Measurements from ENCODE around the gene TNRC18. TPM values are rescaled to one million over a fixed set of nuclear protein-coding genes. Genes with fewer than 3 reads are reported as not detected.
A peak's percentile ranks its signal among the peaks of the same experiment; 100 is the strongest.

Gene TNRC18
- total and polyA plus RNA-seq, 2 donors (not counting 3 experiments of a cell fraction or from before 2014, with no cell fraction given) = 14.8 to 64.6 TPM

DNA sequence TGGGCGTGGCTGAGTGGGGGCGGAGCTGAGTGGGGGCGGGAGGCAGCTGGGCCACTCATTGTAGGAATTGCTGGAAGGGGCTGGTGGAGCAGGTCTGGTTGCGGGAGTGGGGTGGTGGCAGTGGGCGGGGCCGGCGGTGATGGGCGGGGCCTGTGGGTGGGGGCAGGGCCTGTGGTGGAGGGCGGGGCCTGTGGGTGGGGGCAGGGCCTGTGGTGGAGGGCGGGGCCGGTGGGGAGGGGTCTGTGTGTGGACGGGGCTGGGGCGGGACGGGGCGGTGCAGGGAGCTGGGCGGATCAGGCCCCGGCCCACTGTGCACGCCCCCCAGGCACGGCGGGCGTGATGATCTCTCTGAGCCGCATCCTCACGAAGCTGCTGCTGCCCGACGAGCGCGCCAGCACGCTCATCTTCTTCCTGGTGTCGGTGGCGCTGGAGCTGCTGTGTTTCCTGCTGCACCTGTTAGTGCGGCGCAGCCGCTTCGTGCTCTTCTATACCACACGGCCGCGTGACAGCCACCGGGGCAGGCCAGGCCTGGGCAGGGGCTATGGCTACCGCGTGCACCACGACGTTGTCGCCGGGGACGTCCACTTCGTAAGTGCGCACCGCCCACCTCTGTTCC, 126.9 kb downstream of the TNRC18 start:
- intact Hi-C loops (cut with micrococcal nuclease) (no loop called here), dilution Hi-C loops (cut with MboI; ENCODE audit: extremely low pct_ligation_motif_present, low sequenced_read_pairs) (no loop called here)
- ChIA-PET POLR2A (no interaction called here), CTCF (no interaction called here)
- no peaks in the 10 kb centered on the region for H3K4me1 ChIP-seq (ENCODE audit: control insufficient read depth, extremely low read depth, insufficient read depth, low read length)
- H3K27ac ChIP-seq (ENCODE audit: insufficient read depth, low read depth, low read length) = no peak overlapping the region
- H4K20me1 ChIP-seq (replicated peaks; ENCODE audit: control insufficient read depth, extremely low read depth, insufficient read depth, low read length) = no peaks in the 10 kb centered on the region
- H3K36me3 ChIP-seq (ENCODE audit: control insufficient read depth in 2 of 2, extremely low read depth in 1 of 2, insufficient read depth in 2 of 2, low read length in 2 of 2) = no peaks in the 10 kb centered on the region
- no peaks in the 10 kb centered on the region for H3K79me2 ChIP-seq (ENCODE audit: control insufficient read depth, insufficient read depth, low read length)
- FAIRE-seq = no peak
- H3K4me3 ChIP-seq (replicated peaks in 1 of 3; ENCODE audit: insufficient read depth in 1 of 3, low read depth in 1 of 3, low read length in 3 of 3) = no peak overlapping the region
- no peak for TF ChIP-seq POLR2A (IDR thresholded peaks at IDR 0.05; ENCODE audit: low read depth, low read length)
- TF ChIP-seq, protein P1, sequence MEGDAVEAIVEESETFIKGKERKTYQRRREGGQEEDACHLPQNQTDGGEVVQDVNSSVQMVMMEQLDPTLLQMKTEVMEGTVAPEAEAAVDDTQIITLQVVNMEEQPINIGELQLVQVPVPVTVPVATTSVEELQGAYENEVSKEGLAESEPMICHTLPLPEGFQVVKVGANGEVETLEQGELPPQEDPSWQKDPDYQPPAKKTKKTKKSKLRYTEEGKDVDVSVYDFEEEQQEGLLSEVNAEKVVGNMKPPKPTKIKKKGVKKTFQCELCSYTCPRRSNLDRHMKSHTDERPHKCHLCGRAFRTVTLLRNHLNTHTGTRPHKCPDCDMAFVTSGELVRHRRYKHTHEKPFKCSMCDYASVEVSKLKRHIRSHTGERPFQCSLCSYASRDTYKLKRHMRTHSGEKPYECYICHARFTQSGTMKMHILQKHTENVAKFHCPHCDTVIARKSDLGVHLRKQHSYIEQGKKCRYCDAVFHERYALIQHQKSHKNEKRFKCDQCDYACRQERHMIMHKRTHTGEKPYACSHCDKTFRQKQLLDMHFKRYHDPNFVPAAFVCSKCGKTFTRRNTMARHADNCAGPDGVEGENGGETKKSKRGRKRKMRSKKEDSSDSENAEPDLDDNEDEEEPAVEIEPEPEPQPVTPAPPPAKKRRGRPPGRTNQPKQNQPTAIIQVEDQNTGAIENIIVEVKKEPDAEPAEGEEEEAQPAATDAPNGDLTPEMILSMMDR (IDR thresholded peaks at IDR 0.05; ENCODE audit: extremely low read depth in 1 of 2, insufficient read depth in 1 of 2, low read depth in 1 of 2, low read length in 2 of 2) = no peak
- H2AFZ ChIP-seq (ENCODE audit: low read depth, low read length) = peak overlapping the region; percentile 92
- H3K27me3 ChIP-seq (ENCODE audit: control insufficient read depth in 2 of 2, insufficient read depth in 2 of 2, low read length in 2 of 2) = no peaks in the 10 kb centered on the region
- BruUV-seq (replicated peaks) = no TSS peak
- DNase-seq (ENCODE audit: low read depth, low spot score) = peak; percentile 13
- H3K9me3 ChIP-seq (replicated peaks; ENCODE audit: control insufficient read depth, insufficient read depth, low read length) = no peaks in the 10 kb centered on the region
- H3K4me2 ChIP-seq (ENCODE audit: insufficient read depth, low read length) = no peak overlapping the region
- H3K9ac ChIP-seq (replicated peaks; ENCODE audit: extremely low read depth, insufficient read depth, low read length) = no peak overlapping the region
- H3K9me1 ChIP-seq (replicated peaks; ENCODE audit: control insufficient read depth, extremely low read depth, insufficient read depth, low read length) = no peaks in the 10 kb centered on the region

DNA sequence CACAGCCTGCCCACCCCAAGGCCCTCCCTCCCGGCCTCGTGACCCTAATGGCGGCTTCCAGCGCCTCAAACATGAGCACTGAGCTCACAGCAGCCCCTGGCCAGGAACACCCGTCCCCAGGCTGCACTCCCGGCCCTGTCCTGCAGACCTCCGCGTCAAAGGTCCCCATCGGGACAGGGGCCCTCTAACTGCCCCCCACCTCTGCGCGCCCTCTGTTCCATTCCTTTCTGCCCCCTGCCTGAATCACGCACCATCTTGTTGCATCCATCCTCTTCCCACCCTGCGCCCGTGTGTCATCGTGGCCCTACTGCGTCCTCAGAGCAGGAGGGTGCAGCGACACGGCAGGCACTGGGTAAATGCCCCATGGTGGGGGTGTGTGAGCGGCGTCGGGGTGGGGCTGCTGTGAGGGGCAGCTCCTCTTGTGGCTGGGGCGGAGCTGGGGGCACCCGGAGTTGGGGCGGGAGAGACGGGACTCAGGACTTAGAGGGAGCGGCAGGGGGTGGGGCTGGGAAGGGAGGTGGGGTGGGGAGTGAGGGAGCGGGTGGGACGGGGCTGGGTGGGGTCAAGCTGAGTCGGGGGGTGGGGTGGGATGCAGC, 127.5 kb downstream of the TNRC18 start:
- Histone ChIP-seq H3K27ac (ENCODE audit: insufficient read depth, low read depth, low read length) (no peak overlapping the region), H3K27me3 (ENCODE audit: control insufficient read depth in 2 of 2, insufficient read depth in 2 of 2, low read length in 2 of 2) (no peaks in the 10 kb centered on the region), H3K9me1 (replicated peaks; ENCODE audit: control insufficient read depth, extremely low read depth, insufficient read depth, low read length) (no peaks in the 10 kb centered on the region), H3K4me1 (ENCODE audit: control insufficient read depth, extremely low read depth, insufficient read depth, low read length) (no peaks in the 10 kb centered on the region), H3K79me2 (ENCODE audit: control insufficient read depth, insufficient read depth, low read length) (no peaks in the 10 kb centered on the region), H3K9ac (replicated peaks; ENCODE audit: extremely low read depth, insufficient read depth, low read length) (no peak overlapping the region), H3K9me3 (replicated peaks; ENCODE audit: control insufficient read depth, insufficient read depth, low read length) (no peaks in the 10 kb centered on the region), H3K4me2 (ENCODE audit: insufficient read depth, low read length) (no peak overlapping the region), H2AFZ (ENCODE audit: low read depth, low read length) (peak overlapping the region; percentile 51), H3K36me3 (ENCODE audit: control insufficient read depth in 2 of 2, extremely low read depth in 1 of 2, insufficient read depth in 2 of 2, low read length in 2 of 2) (no peaks in the 10 kb centered on the region), H3K4me3 (replicated peaks in 1 of 3; ENCODE audit: insufficient read depth in 1 of 3, low read depth in 1 of 3, low read length in 3 of 3) (no peak overlapping the region), H4K20me1 (replicated peaks; ENCODE audit: control insufficient read depth, extremely low read depth, insufficient read depth, low read length) (no peaks in the 10 kb centered on the region)
- CTCF ChIA-PET = no interaction called here
- intact Hi-C loops (cut with micrococcal nuclease) = no loop called here
- FAIRE-seq (no peak), DNase-seq (ENCODE audit: low read depth, low spot score) (no peak)
- TF ChIP-seq, protein P2, sequence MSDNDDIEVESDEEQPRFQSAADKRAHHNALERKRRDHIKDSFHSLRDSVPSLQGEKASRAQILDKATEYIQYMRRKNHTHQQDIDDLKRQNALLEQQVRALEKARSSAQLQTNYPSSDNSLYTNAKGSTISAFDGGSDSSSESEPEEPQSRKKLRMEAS (IDR thresholded peaks at IDR 0.05; ENCODE audit: insufficient read depth, insufficient read length) = no peak
- TF ChIP-seq JUN (IDR thresholded peaks at IDR 0.05; ENCODE audit: borderline replicate concordance, insufficient read depth, insufficient read length, low read depth) (no peak), EZH2 (IDR thresholded peaks at IDR 0.05; ENCODE audit: borderline replicate concordance, low read depth, low read length, severe bottlenecking) (no peak), MYC (IDR thresholded peaks at IDR 0.05; ENCODE audit: low read depth, low read length) (no peak), FOS (IDR thresholded peaks at IDR 0.05; ENCODE audit: borderline replicate concordance, insufficient read depth, low read length) (no peak), POLR2A (IDR thresholded peaks at IDR 0.05; ENCODE audit: low read depth, low read length) (no peak), POLR2AphosphoS5 (IDR thresholded peaks at IDR 0.05; ENCODE audit: insufficient read depth, low read depth, low read length) (no peak), GATA2 (IDR thresholded peaks at IDR 0.05; ENCODE audit: insufficient read depth, insufficient read length, low read depth, low read length) (no peak)
- TF ChIP-seq, protein P1 (IDR thresholded peaks at IDR 0.05; ENCODE audit: extremely low read depth in 1 of 2, insufficient read depth in 1 of 2, low read depth in 1 of 2, low read length in 2 of 2) = no peak
- dilution Hi-C loops (cut with MboI; ENCODE audit: extremely low pct_ligation_motif_present, low sequenced_read_pairs) = no loop called here
- BruUV-seq (replicated peaks) = no TSS peak
- POLR2A ChIA-PET = no interaction called here
